ENCODE results near the gene TMEM95. TPM values are rescaled to one million over a fixed set of nuclear protein-coding genes. Genes with fewer than 3 reads are reported as not detected.

The TMEM95 gene
- polyA plus RNA-seq, 1 donor (not counting 4 experiments of a cell fraction or from before 2014, with no cell fraction given) = not detected

DNA sequence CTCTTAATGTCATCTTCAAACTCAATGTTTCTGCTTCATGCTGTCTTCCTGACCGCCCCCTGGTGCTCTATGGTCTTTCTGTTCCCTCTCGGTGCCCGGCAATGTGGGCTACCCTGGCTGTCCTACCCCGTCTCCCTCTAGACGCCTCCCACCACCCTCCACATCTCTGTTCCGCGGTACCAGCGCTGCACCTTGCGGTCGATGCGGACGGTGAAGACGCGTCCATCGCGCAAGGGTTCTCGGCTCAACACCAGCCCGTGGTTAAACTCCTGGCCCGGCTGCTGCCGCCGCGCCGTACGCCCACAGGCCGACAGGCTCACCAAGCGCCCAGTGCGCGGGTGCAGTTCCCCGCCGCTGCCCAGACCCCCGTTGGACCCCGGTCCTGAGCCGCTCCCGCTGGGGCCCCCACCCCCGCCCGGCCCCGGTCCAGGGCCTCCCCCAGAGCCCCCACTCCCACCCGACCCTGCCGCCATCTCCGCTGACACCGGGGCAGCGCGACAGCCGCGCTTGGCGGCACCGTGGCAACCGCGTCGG, 26.0 kb upstream of the TMEM95 start, which contains the start of gene NEURL4:
TSS of gene NEURL4 (minus strand) at position 496 of the 534 bp plus-strand sequence. CDS start at position 473, 23 bp downstream.
- Histone ChIP-seq H3K36me3 (ENCODE audit: control insufficient read depth in 2 of 2, extremely low read depth in 1 of 2, insufficient read depth in 2 of 2, low read length in 2 of 2) (peaks cover 19 to 27% of the 10 kb centered on the region in 2 experiments), H3K4me2 (ENCODE audit: control insufficient read depth, extremely low read depth, insufficient read depth, low read depth, low read length) (peak within 1 kb of the TSS; percentile 99), H3K9me1 (ENCODE audit: control insufficient read depth, extremely low read depth, insufficient read depth, low read length) (peaks cover 2% of the 10 kb centered on the region), H3K27me3 (ENCODE audit: control insufficient read depth, extremely low read depth, insufficient read depth, low read length) (no peaks in the 10 kb centered on the region), H3K79me2 (ENCODE audit: control insufficient read depth, insufficient read depth, low read length) (peaks cover 17% of the 10 kb centered on the region), H3K9me3 (ENCODE audit: control insufficient read depth, low read depth, low read length) (no peaks in the 10 kb centered on the region), H4K20me1 (ENCODE audit: control insufficient read depth, extremely low read depth, insufficient read depth, low read length) (no peaks in the 10 kb centered on the region), H3K4me1 (ENCODE audit: control insufficient read depth, extremely low read depth, insufficient read depth, low read length) (peaks cover 8% of the 10 kb centered on the region), H2AFZ (ENCODE audit: control insufficient read depth, low read length) (peak within 1 kb of the TSS; percentile 97), H3K9ac (ENCODE audit: control insufficient read depth, extremely low read depth, insufficient read depth, low read length) (peak within 1 kb of the TSS; percentile 91), H3K27ac (ENCODE audit: control insufficient read depth, insufficient read depth, low read length) (peak within 1 kb of the TSS; percentile 90), H3K4me3 (ENCODE audit: control insufficient read depth in 2 of 3, extremely low read depth in 1 of 3, insufficient read depth in 2 of 3, low read depth in 1 of 3, low read length in 3 of 3) (peak within 1 kb of the TSS; percentile 87 to 95 (median 90))
- no peak for FAIRE-seq
- dilution Hi-C loops (cut with MboI; ENCODE audit: extremely low pct_ligation_motif_present, low sequenced_read_pairs) = no loop called here
- DNase-seq (ENCODE audit: low read depth, low spot score) = no peak
- TF ChIP-seq EZH2 (IDR thresholded peaks at IDR 0.05; ENCODE audit: low read length) (no peak), CTCF (optimal IDR thresholded peaks at IDR 0.05 in 1 of 3, IDR thresholded peaks at IDR 0.05 in 1 of 3, conservative IDR thresholded peaks at IDR 0.05 in 1 of 3; ENCODE audit: extremely low read depth in 1 of 3, insufficient read depth in 2 of 3, low read length in 3 of 3) (peak in 1 of 3 experiments; percentile 6)

GRCh38 chr17:7329374-7329996, 25.5 kb upstream of the TMEM95 start:
- H3K4me1 ChIP-seq (ENCODE audit: control insufficient read depth, extremely low read depth, insufficient read depth, low read length) = peaks cover 8% of the 10 kb centered on the region
- no peaks in the 10 kb centered on the region for H3K27me3 ChIP-seq (ENCODE audit: control insufficient read depth, extremely low read depth, insufficient read depth, low read length)
- H3K9me3 ChIP-seq (ENCODE audit: control insufficient read depth, low read depth, low read length) = no peaks in the 10 kb centered on the region
- H3K4me3 ChIP-seq (ENCODE audit: control insufficient read depth in 2 of 3, extremely low read depth in 1 of 3, insufficient read depth in 2 of 3, low read depth in 1 of 3, low read length in 3 of 3) = peak overlapping the region; percentile 87 to 95 (median 90)
- H2AFZ ChIP-seq (ENCODE audit: control insufficient read depth, low read length) = peak overlapping the region; percentile 97
- FAIRE-seq = peak; percentile 96
- H3K27ac ChIP-seq (ENCODE audit: control insufficient read depth, insufficient read depth, low read length) = peak overlapping the region; percentile 90
- H3K4me2 ChIP-seq (ENCODE audit: control insufficient read depth, extremely low read depth, insufficient read depth, low read depth, low read length) = peak overlapping the region; percentile 99
- dilution Hi-C loops (cut with MboI; ENCODE audit: extremely low pct_ligation_motif_present, low sequenced_read_pairs) = no loop called here
- TF ChIP-seq CTCF (optimal IDR thresholded peaks at IDR 0.05 in 1 of 3, IDR thresholded peaks at IDR 0.05 in 1 of 3, conservative IDR thresholded peaks at IDR 0.05 in 1 of 3; ENCODE audit: extremely low read depth in 1 of 3, insufficient read depth in 2 of 3, low read length in 3 of 3) (no peak), EZH2 (IDR thresholded peaks at IDR 0.05; ENCODE audit: low read length) (no peak)
- H3K79me2 ChIP-seq (ENCODE audit: control insufficient read depth, insufficient read depth, low read length) = peaks cover 17% of the 10 kb centered on the region
- peaks cover 17 to 23% of the 10 kb centered on the region in 2 experiments for H3K36me3 ChIP-seq (ENCODE audit: control insufficient read depth in 2 of 2, extremely low read depth in 1 of 2, insufficient read depth in 2 of 2, low read length in 2 of 2)
- H3K9me1 ChIP-seq (ENCODE audit: control insufficient read depth, extremely low read depth, insufficient read depth, low read length) = peaks cover 2% of the 10 kb centered on the region
- H4K20me1 ChIP-seq (ENCODE audit: control insufficient read depth, extremely low read depth, insufficient read depth, low read length) = no peaks in the 10 kb centered on the region
- peak overlapping the region; percentile 91 for H3K9ac ChIP-seq (ENCODE audit: control insufficient read depth, extremely low read depth, insufficient read depth, low read length)
- DNase-seq (ENCODE audit: low read depth, low spot score) = peak; percentile 97

All from keratinocyte (primary cell).